GM12801 (cell line): ENCODE results near the gene FARSB.

Experiments
- TF ChIP-seq, protein P1 (sequence below): IDR thresholded peaks from one replicate; pipeline ENCODE4 v1.5.1; 2011; ENCODE audit warnings: control low read depth; ENCODE audit not compliant: insufficient read length; ENCODE audit errors: extremely low read depth

Gene FARSB

GRCh38 chr2:222523783-222524544 is 131.9 kb downstream of the FARSB start:
- TF ChIP-seq, protein P1, sequence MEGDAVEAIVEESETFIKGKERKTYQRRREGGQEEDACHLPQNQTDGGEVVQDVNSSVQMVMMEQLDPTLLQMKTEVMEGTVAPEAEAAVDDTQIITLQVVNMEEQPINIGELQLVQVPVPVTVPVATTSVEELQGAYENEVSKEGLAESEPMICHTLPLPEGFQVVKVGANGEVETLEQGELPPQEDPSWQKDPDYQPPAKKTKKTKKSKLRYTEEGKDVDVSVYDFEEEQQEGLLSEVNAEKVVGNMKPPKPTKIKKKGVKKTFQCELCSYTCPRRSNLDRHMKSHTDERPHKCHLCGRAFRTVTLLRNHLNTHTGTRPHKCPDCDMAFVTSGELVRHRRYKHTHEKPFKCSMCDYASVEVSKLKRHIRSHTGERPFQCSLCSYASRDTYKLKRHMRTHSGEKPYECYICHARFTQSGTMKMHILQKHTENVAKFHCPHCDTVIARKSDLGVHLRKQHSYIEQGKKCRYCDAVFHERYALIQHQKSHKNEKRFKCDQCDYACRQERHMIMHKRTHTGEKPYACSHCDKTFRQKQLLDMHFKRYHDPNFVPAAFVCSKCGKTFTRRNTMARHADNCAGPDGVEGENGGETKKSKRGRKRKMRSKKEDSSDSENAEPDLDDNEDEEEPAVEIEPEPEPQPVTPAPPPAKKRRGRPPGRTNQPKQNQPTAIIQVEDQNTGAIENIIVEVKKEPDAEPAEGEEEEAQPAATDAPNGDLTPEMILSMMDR = no peak

DNA sequence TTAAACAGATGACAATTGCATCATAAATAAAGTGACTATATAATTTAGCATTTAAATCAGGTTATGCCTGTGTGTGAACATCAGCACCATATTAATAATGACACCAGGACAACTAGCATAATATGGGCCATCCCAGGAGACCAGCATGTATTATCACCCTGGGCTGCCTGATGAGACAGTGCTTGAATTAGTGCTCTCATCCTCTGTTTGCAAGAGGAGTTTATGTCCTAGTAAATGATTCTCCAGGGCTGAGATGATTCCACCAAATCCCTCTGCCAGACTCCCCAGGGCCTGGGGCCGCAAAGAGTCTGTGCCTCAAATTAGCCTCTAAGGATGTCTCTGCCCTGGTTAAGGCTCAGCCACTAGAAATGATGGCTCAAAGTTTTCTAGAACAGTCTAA is 133.8 kb downstream of the FARSB start:
- TF ChIP-seq, protein P1 = no peak

GRCh38 chr2:222521099-222521498 is 134.8 kb downstream of the FARSB start:
- TF ChIP-seq, protein P1 = no peak
